ENCODE data around the gene BCL2. TPM values are rescaled to one million over a fixed set of nuclear protein-coding genes. Genes with fewer than 3 reads are reported as not detected.

The BCL2 gene
- total RNA-seq, 1 donor from 2014 or later, result 17.3 TPM

GRCh38 chr18:63322908-63323634 is 3.5 kb upstream of the BCL2 start:
- Histone ChIP-seq H3K27me3 (no peaks in the 10 kb centered on the region), H3K4me3 (no peak overlapping the region), H3K4me1 (peaks cover 22% of the 10 kb centered on the region), H3K27ac (no peak overlapping the region), H3K36me3 (no peaks in the 10 kb centered on the region), H3K9me3 (no peaks in the 10 kb centered on the region)
- peak; percentile 79 for TF ChIP-seq CTCF (IDR thresholded peaks at IDR 0.05)
- intact Hi-C loops (cut with DNase I), result loop anchor here (5.0 kb wide), 1 partner anchor 306 kb away; no protein-coding TSS in a partner anchor
- peak; percentile 33 for ATAC-seq
- no peak for DNase-seq

GRCh38 chr18:63322206-63322605 is 2.6 kb upstream of the BCL2 start:
- H3K9me3 ChIP-seq, result no peaks in the 10 kb centered on the region
- DNase-seq (no peak), ATAC-seq (no peak)
- intact Hi-C loops (cut with DNase I), result loop anchor here (5.0 kb wide), 1 partner anchor 305 kb away; no protein-coding TSS in a partner anchor
- H3K27ac ChIP-seq, result no peak overlapping the region
- H3K4me1 ChIP-seq, result peaks cover 26% of the 10 kb centered on the region
- no peak for TF ChIP-seq CTCF (IDR thresholded peaks at IDR 0.05)
- H3K36me3 ChIP-seq, result no peaks in the 10 kb centered on the region
- no peak overlapping the region for H3K4me3 ChIP-seq
- no peaks in the 10 kb centered on the region for H3K27me3 ChIP-seq

- Histone ChIP-seq H3K4me3 (no peak overlapping the region), H3K9me3 (no peaks in the 10 kb centered on the region), H3K36me3 (no peaks in the 10 kb centered on the region), H3K27ac (peak overlapping the region; percentile 59), H3K27me3 (no peaks in the 10 kb centered on the region), H3K4me1 (peaks cover 26% of the 10 kb centered on the region)
- DNase-seq (no peak), ATAC-seq (no peak)
- TF ChIP-seq CTCF (IDR thresholded peaks at IDR 0.05), result no peak
- intact Hi-C loops (cut with DNase I), result loop anchor here (5.0 kb wide), 1 partner anchor 304 kb away; no protein-coding TSS in a partner anchor
Observed at GRCh38 chr18:63321291-63321690, 1.7 kb upstream of the BCL2 start.

- ATAC-seq (peak; percentile 30), DNase-seq (no peak)
- Histone ChIP-seq H3K36me3 (no peaks in the 10 kb centered on the region), H3K4me1 (peaks cover 26% of the 10 kb centered on the region), H3K9me3 (no peaks in the 10 kb centered on the region), H3K27me3 (no peaks in the 10 kb centered on the region), H3K27ac (peak overlapping the region; percentile 59), H3K4me3 (peak overlapping the region; percentile 84)
- TF ChIP-seq CTCF (IDR thresholded peaks at IDR 0.05), result no peak
- intact Hi-C loops (cut with DNase I), result loop anchor here (5.0 kb wide), 1 partner anchor 304 kb away; no protein-coding TSS in a partner anchor
Observed at GRCh38 chr18:63320975-63321265, 1.4 kb upstream of the BCL2 start.

- ATAC-seq (peak; percentile 84), DNase-seq (peak; percentile 90)
- no peak for TF ChIP-seq CTCF (IDR thresholded peaks at IDR 0.05)
- Histone ChIP-seq H3K4me3 (peak overlapping the region; percentile 84), H3K4me1 (peaks cover 26% of the 10 kb centered on the region), H3K36me3 (no peaks in the 10 kb centered on the region), H3K9me3 (no peaks in the 10 kb centered on the region), H3K27me3 (no peaks in the 10 kb centered on the region), H3K27ac (peak overlapping the region; percentile 59)
- intact Hi-C loops (cut with DNase I), result loop anchor here (5.0 kb wide), 1 partner anchor 303 kb away; no protein-coding TSS in a partner anchor
Observed at GRCh38 chr18:63320123-63320974, 780 bp upstream of the BCL2 start.
